Keratinocyte (primary cell): ENCODE measurements around the gene OR13C5. TPM values are rescaled to one million over a fixed set of nuclear protein-coding genes. Genes with fewer than 3 reads are reported as not detected.
"Not testable (repeated sequence)": the region's sequence is repeated elsewhere in the genome, so short reads cannot be mapped to it uniquely, and the experiment has no call there.

Experiments
- DNase-seq: peaks from one replicate; pipeline ENCODE4 v3.0.0-alpha.2; 2011; ENCODE audit warnings: low read depth, missing footprints, low spot score
- FAIRE-seq: peaks from 2 replicates; lab custom pipeline; 2011; peaks lifted over from hg19 to GRCh38; lab: Jason Lieb, UNC
- H2AFZ ChIP-seq: 2 replicates; pipeline ENCODE4 v1.6.0; 2012; ENCODE audit warnings: low read length, control low read depth, inconsistent platforms; ENCODE audit not compliant: control insufficient read depth
- H3K27ac ChIP-seq: 2 replicates; pipeline ENCODE4 v1.5.1; 2011; ENCODE audit warnings: low read length; ENCODE audit not compliant: control insufficient read depth, insufficient read depth
- H3K27me3 ChIP-seq: 3 replicates; pipeline ENCODE4 v1.6.0; 2011; ENCODE audit warnings: low read length; ENCODE audit not compliant: control insufficient read depth, insufficient read depth; ENCODE audit errors: extremely low read depth
- H3K36me3 ChIP-seq, 2 experiments: 2 replicates in 1 of 2; 3 replicates in 1 of 2; pipeline ENCODE4 v1.5.1; 2011; ENCODE audit warnings: low read length in 2 of 2, mild to moderate bottlenecking in 1 of 2; ENCODE audit not compliant: control insufficient read depth in 2 of 2, insufficient read depth in 2 of 2; ENCODE audit errors: extremely low read depth in 1 of 2
- H3K4me1 ChIP-seq: 3 replicates; pipeline ENCODE4 v1.5.1; 2011; ENCODE audit warnings: low read length; ENCODE audit not compliant: control insufficient read depth, insufficient read depth; ENCODE audit errors: extremely low read depth
- H3K4me2 ChIP-seq: 3 replicates; pipeline ENCODE4 v1.6.0; 2011; ENCODE audit warnings: low read depth, low read length; ENCODE audit not compliant: control insufficient read depth, insufficient read depth; ENCODE audit errors: extremely low read depth
- H3K4me3 ChIP-seq, 3 experiments: fragments of 200-600 bp in 1 of 3; sonication (generic) in 1 of 3; 2 replicates in 2 of 3; 3 replicates in 1 of 3; pipeline ENCODE4 v1.5.1; 2011 to 2016; ENCODE audit warnings: low read length in 3 of 3, mild to moderate bottlenecking in 3 of 3, control low read depth in 2 of 3, inconsistent platforms in 1 of 3, low read depth in 1 of 3, mixed read lengths in 1 of 3, mixed run types in 1 of 3, moderate library complexity in 1 of 3; ENCODE audit not compliant: control insufficient read depth in 2 of 3, insufficient read depth in 2 of 3; ENCODE audit errors: extremely low read depth in 1 of 3
- H3K79me2 ChIP-seq: 2 replicates; pipeline ENCODE4 v1.6.0; 2012; ENCODE audit warnings: low read length; ENCODE audit not compliant: control insufficient read depth, insufficient read depth
- H3K9ac ChIP-seq: 3 replicates; pipeline ENCODE4 v1.6.0; 2011; ENCODE audit warnings: low read length; ENCODE audit not compliant: control insufficient read depth, insufficient read depth; ENCODE audit errors: extremely low read depth
- H3K9me1 ChIP-seq: 3 replicates; pipeline ENCODE4 v1.6.0; 2011; ENCODE audit warnings: low read length; ENCODE audit not compliant: control insufficient read depth, insufficient read depth; ENCODE audit errors: extremely low read depth
- H3K9me3 ChIP-seq: 2 replicates; pipeline ENCODE4 v1.5.1; 2012; ENCODE audit warnings: low read depth, low read length; ENCODE audit not compliant: control insufficient read depth
- H4K20me1 ChIP-seq: 3 replicates; pipeline ENCODE4 v1.6.0; 2011; ENCODE audit warnings: low read length; ENCODE audit not compliant: control insufficient read depth, insufficient read depth; ENCODE audit errors: extremely low read depth
- CTCF ChIP-seq, 3 experiments: IDR thresholded peaks in 1 of 3; conservative IDR thresholded peaks in 1 of 3; optimal IDR thresholded peaks in 1 of 3; 2 replicates in 2 of 3; 3 replicates in 1 of 3; pipeline versions ENCODE3 to v1.5.1; 2011; ENCODE audit warnings: low read length in 3 of 3, mild to moderate bottlenecking in 3 of 3, moderate library complexity in 2 of 3, control low read depth in 1 of 3, inconsistent platforms in 1 of 3; ENCODE audit not compliant: insufficient read depth in 2 of 3; ENCODE audit errors: extremely low read depth in 1 of 3
- EZH2 ChIP-seq: IDR thresholded peaks from one replicate; pipeline ENCODE4 v1.6.1; 2012; ENCODE audit warnings: inconsistent platforms, mild to moderate bottlenecking, low read length, moderate library complexity
- dilution Hi-C: fragments of 300-500 bp; cut with MboI; formaldehyde crosslinking; loops from one replicate; pipeline ENCODE4 v1.7.0; 2020; ENCODE audit warnings: low sequenced_read_pairs; ENCODE audit not compliant: extremely low pct_ligation_motif_present
- polyA plus RNA-seq, 5 experiments: library from polyadenylated mRNA; depleted of rRNA in 3 of 5; stranded (reverse) in 3 of 5; stranded (forward) in 1 of 5; unstranded in 1 of 5; fragments of >200 nt; gene quantifications; 1 replicate in 1 of 5; 2 replicates in 3 of 5; 3 replicates in 1 of 5; pipeline versions ENCODE4 v1.2.1 to v1.2.3, GENCODE V29; 2011 to 2012; ENCODE audit warnings: missing spikeins in 2 of 5, low read depth in 1 of 5, low replicate concordance in 1 of 5

OR13C5 gene
- polyA plus RNA-seq, 1 donor (not counting 4 experiments of a cell fraction or from before 2014, with no cell fraction given) = not detected

DNA sequence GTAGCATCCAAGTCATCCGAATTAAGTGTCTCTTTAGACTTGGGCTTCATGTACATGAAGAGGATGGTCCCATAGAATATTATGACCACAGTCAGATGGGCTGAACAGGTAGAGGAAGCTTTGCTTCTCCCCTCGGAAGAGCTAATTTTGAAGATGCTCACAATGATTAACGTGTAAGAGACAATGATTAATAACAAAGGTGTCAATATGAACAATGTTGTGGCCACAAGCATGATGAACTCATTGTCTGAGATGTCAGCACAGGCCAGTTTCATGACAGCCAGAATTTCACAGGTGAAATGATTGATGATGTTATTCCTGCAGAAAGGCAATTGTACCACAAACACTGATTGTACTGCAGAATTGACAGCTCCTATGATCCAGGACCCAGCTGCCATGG lies 5.6 kb upstream of the OR13C5 start:
- TF ChIP-seq EZH2 (no peak), CTCF (optimal IDR thresholded peaks at IDR 0.05 in 1 of 3, IDR thresholded peaks at IDR 0.05 in 1 of 3, conservative IDR thresholded peaks at IDR 0.05 in 1 of 3; ENCODE audit: extremely low read depth in 1 of 3, insufficient read depth in 2 of 3, low read length in 3 of 3) (no peak)
- Histone ChIP-seq H3K4me1 (no peaks in the 10 kb centered on the region), H3K27ac (no peak overlapping the region), H3K36me3 (no peaks in the 10 kb centered on the region), H3K9me3 (no peaks in the 10 kb centered on the region), H3K9ac (no peak overlapping the region), H3K4me3 (no peak overlapping the region), H3K9me1 (no peaks in the 10 kb centered on the region), H3K79me2 (no peaks in the 10 kb centered on the region), H4K20me1 (no peaks in the 10 kb centered on the region), H3K27me3 (no peaks in the 10 kb centered on the region), H3K4me2 (no peak overlapping the region), H2AFZ (no peak overlapping the region)
- DNase-seq = no peak
- no peak for FAIRE-seq
- dilution Hi-C loops = no loop called here

DNA sequence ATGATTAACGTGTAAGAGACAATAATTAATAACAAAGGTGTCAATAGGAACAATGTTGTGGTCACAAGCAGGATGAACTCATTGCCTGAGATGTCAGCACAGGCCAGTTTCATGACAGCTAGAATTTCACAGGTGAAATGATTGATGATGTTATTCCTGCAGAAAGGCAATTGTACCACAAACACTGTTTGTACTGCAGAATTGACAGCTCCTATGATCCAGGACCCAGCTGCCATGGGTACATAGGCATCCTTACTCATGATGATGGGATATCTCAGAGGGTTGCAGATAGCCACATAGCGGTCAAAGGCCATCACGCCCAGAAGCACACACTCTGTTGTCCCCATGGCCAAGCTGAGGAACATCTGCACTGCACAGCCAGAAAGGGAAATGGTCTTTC lies 464 bp downstream of the OR13C5 start:
- H3K36me3 ChIP-seq, H3K27me3 ChIP-seq, H3K4me1 ChIP-seq, DNase-seq, H3K27ac ChIP-seq, H3K4me3 ChIP-seq, H3K9me3 ChIP-seq, FAIRE-seq, H3K9me1 ChIP-seq, H3K4me2 ChIP-seq, H4K20me1 ChIP-seq, H3K79me2 ChIP-seq, H3K9ac ChIP-seq, dilution Hi-C loops, H2AFZ ChIP-seq: not testable (repeated sequence)

DNA sequence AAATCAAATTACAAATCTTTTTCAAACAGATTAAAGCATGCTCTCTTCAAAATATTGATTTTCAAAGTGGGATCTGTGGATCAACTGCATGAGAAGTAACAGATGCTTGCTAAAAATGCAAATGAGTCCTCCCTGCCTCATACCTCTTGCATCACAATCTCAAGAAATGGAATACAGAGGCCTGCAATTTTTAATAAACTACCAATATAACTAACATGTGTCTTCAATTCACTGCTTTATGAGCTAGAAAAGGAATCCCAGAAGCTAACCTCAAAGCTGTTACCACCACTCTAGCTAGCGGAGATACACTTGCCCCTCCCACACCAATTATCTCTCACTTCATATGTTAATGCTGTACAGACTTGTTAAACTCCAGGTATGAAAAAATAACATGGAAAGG lies 9.6 kb downstream of the OR13C5 start:
- H3K27ac ChIP-seq = no peak overlapping the region
- dilution Hi-C loops = no loop called here
- no peak for FAIRE-seq

More for the DNA sequence above, 9.6 kb downstream of the OR13C5 start:
- Histone ChIP-seq H3K79me2 (no peaks in the 10 kb centered on the region), H3K4me2 (no peak overlapping the region), H3K9me1 (no peaks in the 10 kb centered on the region), H2AFZ (no peak overlapping the region), H3K4me3 (no peak overlapping the region), H3K9ac (no peak overlapping the region), H3K36me3 (no peaks in the 10 kb centered on the region), H3K27me3 (no peaks in the 10 kb centered on the region), H4K20me1 (no peaks in the 10 kb centered on the region), H3K9me3 (no peaks in the 10 kb centered on the region), H3K4me1 (no peaks in the 10 kb centered on the region)
- no peak for DNase-seq
- TF ChIP-seq CTCF (optimal IDR thresholded peaks at IDR 0.05 in 1 of 3, IDR thresholded peaks at IDR 0.05 in 1 of 3, conservative IDR thresholded peaks at IDR 0.05 in 1 of 3; ENCODE audit: extremely low read depth in 1 of 3, insufficient read depth in 2 of 3, low read length in 3 of 3) (no peak), EZH2 (no peak)
